Measurements from ENCODE around the gene LANCL2.
"Not testable (repeated sequence)": the region's sequence is repeated elsewhere in the genome, so short reads cannot be mapped to it uniquely, and the experiment has no call there.

The LANCL2 gene, protein sequence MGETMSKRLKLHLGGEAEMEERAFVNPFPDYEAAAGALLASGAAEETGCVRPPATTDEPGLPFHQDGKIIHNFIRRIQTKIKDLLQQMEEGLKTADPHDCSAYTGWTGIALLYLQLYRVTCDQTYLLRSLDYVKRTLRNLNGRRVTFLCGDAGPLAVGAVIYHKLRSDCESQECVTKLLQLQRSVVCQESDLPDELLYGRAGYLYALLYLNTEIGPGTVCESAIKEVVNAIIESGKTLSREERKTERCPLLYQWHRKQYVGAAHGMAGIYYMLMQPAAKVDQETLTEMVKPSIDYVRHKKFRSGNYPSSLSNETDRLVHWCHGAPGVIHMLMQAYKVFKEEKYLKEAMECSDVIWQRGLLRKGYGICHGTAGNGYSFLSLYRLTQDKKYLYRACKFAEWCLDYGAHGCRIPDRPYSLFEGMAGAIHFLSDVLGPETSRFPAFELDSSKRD

DNA sequence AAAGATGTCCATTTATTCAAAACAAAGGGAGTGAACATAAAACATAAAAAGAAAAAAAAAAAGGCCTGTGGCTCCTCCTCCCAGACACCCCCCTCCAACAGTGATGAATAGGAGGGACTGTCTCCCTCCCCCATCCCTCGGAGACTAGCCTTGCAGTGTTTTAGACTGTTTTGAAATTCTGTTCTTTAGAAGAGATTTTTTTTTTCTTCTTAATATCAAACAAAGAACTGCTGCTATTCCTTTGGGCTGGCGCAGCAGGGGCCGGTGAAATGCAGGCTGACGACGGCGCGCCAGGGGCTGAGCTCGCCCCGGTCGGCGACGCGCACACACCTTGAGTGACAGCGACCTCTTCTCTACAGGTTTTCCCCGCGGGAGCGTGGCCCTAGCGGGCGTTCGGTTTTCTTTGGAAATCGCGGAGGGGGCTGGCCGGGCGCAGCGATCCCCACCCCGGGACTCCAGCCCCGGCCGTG, at the start of gene LANCL2:
Gene LANCL2, plus strand, starts transcription at position 133 of the 470 bp plus-strand sequence. CDS start 689 bp downstream, outside the sequence.
- DNase-seq (ENCODE audit: low read depth, low spot score), result no peak

DNA sequence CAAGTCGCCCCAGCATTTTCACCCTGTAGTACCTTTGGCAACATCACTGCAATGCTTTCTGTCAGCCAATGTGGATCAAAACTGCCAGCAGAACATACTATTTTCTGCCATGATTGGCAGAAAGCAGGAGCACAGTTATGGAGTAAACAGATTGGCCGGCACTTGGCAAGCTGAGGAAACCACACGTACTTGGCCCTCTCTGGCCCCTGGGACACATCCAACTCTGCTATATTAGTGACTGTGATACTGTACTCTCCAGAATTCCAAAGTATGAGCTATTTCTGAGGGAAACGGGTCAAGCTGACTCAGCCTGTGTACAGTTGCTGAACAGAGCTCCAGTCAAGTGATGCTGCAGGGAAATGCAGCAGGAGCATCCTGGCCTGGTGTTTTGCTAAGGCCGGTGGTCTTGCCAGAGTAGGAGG, 39.8 kb upstream of the LANCL2 start:
- DNase-seq (ENCODE audit: low read depth, low spot score), result no peak

DNA sequence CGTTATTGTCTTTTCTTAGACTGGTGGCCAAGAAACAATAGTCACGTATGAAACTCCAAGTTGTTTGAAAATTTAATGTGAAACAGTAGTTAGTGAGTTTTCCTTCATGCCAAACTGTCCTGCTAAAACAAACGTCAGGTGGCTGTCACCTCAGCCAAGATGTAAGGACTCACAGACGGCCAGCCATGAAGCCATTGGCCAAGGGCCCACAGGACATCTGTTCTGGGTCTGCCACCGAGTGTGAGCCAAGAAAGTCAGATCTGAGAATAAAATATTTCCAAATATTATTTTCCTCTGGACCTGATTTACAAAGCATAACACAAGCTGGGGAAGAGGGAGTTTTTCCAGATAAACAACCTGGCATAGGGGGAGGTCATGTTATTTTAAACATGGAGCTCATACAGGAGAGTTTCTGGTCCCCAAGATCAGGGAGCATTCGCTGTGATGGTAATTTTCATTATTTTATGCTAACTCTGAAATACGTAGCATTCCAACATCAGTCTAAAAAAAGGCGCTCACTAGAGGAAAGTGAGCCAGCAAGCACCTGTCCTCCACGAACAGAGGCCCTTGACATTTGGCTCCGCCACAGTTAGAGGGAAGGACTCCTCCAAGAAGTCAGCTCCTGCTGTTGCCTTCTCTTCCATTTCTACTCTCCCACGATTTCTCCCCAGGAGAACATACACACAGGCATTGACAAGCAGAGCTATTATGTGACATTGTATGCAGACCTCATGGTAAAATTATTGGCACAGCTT, 38.9 kb upstream of the LANCL2 start:
- no peak for DNase-seq (ENCODE audit: low read depth, low spot score)

DNA sequence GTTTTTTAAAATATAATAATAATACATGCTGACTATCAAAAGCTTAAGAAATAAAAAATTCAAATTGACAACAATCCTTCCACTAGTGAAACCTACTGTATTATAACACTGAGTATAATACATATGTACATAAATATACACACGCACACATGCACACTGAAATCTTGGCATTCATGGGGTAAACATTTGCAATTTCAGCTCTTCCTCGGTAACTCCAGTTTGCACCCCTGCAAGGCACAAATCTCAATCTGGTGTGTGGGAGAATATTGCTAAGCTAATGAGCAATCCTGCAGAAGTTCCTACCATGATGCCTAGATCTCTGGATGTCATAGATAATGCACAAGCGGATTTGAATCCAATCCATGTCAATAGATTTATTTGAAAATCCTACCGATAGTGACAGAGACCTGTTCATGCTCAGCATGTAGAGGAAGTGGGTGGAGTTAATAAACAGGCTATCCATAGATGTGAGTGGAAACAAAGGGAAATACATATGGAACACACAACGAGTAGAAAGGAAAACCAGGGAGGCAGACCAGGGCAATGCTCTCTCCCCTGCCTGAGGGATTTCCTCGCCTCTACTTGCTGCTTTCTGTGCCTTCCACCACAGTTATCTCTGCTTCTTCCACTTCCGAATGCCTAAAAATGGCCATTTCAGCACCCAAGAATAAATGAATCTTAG, 38.1 kb upstream of the LANCL2 start:
- DNase-seq (ENCODE audit: low read depth, low spot score), result no peak

DNA sequence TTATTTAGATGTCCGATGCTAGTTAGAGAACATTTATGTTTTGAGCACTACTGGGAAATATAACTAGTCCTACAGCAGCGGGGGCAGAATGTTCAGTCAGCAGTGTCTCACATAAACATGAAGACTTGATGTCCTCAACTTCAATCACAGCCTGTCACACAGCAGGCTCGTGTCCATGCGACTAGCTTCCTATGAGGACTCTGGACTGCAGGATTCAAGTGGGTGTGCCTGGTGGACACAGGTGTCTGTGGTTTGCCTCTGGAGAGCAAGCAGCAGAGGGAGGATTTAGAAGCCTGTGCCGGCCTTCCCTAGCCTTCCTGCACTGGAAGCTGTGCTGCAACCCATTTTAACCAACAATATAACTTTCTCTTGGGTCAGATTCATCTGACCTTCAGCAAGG, 30.0 kb upstream of the LANCL2 start:
- DNase-seq (ENCODE audit: low read depth, low spot score), result no peak

DNA sequence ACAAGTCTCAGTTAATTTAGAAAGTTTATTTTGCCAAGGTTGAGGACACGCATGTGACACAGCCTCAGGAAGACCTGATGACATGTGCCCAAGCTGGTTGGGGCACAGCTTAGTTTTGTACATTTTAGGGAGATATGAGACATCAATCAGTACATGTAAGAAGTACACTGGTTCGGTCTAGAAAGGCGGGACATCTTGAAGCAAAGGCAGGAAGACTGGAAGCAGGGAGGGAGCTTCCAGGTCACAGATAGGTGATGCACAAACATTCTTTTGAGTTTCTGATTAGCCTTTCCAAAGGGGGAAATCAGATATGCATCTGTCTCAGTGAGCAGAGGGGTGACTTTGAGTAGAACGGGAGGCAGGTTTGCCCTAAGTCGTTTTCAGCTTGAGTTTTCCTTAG, 29.4 kb upstream of the LANCL2 start:
- DNase-seq (ENCODE audit: low read depth, low spot score), result no peak

DNA sequence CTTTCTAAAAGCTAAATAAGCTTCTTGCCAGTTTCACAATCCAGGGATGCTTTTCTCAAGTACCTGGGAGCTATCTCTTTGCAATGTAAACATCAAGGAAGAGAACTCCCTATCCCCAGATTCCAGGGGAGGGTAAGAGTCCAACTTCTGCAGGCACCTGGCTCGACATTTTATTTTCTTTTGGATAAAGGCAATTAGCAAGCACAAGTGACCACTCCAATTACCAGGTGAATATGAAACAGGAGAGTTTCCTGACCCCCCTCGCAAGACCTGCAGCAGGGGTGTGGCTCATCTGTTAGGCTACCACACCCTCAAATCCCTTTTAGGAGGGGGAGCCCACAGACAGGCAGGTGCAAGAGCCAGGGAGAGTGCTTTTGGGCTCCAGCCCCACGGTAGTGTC, 28.6 kb upstream of the LANCL2 start:
- no peak for DNase-seq (ENCODE audit: low read depth, low spot score)

DNA sequence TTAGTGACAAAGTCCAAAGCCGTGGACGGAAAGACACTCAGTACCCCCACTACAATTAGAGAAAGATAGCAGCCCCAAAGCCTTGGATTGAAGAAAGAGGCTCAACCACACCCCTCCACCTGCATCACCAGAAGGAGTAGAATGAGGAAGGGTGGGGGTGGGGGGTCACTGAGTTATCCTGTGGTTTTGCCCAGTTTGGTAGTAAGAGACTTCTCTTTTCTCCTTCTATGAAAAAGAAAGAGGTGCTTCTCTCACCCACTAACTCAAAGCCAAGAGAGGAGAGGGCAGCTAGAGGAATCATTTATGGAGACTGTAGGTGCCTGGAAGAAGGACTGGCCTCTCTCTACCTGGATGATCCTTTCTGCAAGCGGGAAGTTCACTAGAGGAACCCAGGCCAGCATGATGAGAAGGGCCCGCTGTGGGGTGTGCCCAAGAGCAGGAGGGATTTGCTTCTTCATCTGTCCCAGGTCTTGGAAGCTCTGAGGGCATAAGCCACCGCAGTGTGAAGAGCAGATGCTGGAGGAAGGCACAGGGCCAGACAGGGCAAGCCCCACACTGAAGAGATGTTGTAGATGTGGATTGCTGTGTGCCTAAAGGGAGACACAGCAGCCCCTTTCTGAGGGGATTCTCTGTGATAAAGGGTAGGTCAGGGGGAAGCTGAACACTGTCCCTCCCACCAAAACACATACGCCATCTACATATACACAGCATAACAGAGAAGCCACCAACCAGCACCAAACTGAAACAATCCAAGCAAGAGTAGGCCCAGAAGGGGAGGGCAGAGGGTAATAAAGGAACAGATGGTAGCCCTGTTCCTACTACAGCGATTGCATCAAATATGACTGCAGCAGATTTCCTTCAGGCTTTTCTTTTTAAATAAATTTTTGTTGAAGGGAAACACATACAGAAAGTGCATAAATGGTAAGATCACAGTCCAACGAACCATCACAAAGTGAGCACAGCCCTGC, 25.8 kb upstream of the LANCL2 start:
- DNase-seq (ENCODE audit: low read depth, low spot score), result no peak

DNA sequence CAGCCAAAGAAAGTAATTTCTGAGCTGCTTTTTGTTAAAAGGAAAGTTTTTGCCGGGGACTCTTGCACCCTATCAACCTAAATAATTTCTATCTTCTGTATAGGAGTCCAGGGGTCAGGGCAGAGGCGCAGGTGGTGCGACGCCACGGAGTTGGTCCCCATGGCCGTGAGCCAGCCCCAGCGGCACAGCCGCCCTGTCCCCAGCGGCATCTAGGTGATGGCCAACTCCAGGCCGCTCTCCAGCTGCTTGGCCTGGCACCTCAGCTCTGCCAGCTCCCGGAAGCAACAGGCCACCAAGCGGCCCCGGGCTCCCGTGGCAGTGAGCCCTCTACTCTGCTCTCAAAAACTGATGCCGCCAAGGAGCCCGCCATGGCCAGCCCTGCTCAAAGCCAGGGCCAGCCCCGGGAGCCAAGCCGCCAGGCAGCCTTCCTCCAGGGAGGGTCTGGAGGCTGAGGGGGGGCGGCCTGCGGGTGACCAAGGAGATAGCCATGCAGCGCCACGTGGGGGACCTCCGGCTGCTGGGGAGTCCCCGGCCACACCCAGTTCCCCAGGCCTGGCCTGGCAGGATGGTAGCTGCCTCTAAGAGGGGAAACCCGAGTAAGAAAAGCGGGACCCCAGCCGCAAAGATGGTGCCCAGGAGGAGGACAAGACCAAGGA, 22.8 kb upstream of the LANCL2 start:
- no peak for DNase-seq (ENCODE audit: low read depth, low spot score)

DNA sequence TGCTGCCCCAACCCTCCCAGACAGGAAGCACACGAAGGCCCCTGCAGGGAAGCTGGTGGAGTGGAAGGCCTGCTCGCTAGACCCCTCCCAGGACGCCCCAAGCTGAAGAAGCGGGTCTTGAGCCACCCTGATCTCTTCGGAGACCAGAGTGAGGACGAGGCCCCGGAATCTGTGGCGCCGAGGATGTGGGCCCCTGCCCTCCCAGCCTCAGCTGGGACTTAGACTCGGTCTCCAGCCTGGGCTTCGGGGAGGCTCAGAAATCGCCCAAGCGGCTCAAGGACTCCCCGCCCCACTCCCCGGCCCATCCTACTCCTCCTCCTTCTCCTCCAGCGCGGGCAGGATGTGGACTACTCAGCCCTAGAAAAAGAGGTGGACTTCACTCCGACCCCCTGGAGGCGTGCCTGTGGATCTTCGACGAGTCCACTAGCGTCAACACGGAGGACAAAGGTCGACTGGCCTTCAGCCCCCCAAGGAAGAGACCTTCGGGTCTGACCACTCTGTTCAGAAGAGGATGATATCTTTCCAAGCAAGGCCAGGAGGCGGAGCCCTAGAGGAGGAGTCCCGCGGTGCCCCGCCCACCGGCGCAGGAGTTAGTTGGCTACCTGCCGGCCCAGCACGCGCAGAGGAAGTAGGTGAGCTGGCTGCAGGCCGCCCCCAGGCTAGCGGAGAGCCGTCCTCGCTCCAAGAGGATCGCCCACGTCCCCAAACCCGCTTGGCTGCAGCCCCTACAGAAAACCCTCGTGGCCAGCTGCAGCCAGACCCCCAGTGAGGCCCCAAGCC, 21.9 kb upstream of the LANCL2 start:
- no peak for DNase-seq (ENCODE audit: low read depth, low spot score)

DNA sequence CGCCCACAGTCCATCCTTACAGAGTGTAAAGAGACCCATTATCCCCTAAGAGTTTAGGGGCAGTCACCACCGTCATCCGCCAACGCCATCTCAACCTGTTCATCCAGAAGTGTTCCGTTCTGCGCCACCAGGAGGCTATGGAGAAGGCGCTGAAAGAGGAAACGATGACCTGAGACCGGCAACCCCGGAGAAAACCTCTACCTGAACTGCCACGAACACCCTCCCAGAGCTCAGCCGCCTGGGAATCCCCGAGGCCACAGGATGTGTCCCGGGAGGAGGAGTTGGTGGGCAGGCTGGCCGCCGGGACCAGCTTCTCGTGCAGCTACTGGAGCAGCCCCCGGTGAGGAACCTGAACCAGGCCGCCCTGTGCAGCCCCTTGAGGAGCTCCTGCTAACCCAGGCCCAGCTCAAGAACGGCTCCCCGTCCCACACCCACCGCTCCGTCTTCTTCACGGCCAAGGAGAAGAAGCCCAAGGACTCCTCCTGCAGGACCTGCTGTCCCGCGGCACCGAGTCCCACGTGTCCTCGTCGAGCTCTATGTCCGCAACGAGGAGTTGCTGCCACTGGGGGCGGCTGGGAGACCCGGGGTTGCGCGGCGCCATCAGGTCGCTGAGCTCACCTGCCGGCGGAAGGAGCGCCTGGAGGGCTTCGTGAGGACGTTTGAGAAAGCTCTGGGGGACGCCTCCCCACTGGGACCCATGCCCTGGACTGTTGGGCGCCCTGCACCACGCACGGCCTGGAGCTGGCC, 21.1 kb upstream of the LANCL2 start:
- DNase-seq (ENCODE audit: low read depth, low spot score), result no peak

DNA sequence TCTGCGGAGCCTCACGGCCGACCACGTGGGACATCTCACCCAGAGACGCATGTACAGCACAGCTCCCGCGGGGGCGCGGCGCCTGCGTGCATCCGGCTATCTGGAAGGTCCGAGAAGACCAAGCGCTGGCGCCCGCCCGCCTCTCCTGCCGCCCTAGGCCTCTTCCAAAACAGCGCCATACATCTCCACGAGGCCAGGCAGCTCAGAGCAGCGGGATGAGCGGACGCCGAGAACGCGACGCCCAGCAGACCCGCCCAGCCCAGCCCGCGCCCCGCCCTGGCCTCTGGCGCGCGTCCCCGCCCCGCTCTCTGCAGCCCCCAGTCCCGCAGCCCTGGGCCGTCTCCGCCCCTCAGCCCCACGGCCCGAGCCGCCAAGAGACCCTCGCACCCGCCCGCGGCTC, 20.3 kb upstream of the LANCL2 start:
- DNase-seq (ENCODE audit: low read depth, low spot score), result no peak

DNA sequence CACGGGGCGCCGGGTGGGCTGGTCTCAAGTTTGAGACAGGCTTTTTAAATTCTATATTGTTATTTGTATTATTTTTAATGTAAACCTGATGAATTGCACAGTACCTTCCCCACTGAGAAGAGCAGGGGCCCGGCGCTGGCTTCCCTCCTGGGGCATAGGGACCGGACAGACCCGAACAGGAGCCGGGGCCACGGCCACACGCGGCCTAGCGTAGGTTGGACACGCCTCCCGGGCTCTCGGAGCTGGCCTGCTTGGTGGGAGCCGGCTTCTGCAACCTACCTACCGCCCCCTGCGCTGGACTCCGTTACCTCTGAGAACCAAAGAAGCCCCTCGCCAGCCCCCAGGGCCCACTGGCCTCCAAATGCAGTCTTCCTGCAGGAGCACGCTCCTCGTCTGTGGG, 19.8 kb upstream of the LANCL2 start:
- no peak for DNase-seq (ENCODE audit: low read depth, low spot score)

DNA sequence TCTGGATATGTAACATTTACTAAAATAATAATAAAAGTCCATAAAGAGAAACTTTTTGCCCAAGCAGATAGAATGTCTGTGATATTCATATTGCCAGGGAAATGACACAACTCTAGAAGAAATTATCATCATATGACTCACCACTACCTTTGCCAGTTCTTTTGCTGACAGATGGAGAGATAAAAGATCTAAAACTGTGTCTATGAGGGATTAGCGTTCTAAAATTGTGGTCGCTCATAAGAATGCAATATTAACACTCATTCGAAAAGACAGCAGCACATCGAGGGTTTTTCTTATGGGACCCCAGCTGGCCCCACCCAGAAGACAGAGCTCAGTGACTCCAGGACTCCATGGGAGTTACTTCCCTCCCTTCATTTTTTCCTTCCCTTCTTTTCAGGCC, 16.6 kb upstream of the LANCL2 start:
- DNase-seq (ENCODE audit: low read depth, low spot score), result no peak

DNA sequence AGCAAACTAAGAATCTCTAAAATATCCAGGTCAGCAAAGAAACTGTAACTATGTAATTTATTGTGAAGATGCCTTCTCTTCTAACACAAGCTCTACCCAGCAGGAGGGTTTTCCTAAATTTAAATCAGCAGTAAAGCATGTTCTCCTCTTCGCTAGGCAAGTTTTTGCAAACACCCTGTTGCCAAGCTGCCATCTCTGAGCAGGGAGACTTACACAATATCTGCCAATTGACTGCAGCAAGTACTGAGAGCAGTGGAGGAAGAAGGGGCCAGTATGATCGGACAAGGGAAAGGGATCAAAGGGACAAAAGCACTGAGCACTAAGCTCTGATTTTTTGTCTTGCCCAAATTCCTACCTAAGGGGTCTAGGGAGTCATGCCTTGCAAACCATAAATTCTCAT, 16.0 kb upstream of the LANCL2 start:
- DNase-seq (ENCODE audit: low read depth, low spot score), result no peak

DNA sequence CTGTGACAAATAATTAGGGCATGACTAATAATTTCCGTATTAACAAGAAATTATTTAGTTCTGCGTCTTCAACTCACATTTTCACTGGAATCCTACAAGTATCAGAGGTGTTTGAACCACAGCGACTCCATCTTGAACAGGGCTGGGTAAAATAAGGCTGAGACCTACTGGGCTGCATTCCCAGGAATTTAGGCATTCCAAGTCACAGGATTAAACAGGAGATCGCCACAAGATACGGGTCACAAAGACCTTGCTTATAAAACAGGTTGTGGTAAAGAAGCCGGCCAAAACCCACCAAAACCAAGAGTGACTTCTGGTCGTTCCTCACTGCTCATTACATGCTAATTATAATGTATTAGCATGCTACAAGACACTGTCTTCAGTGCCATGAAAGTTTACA, 14.9 kb upstream of the LANCL2 start:
- DNase-seq (ENCODE audit: low read depth, low spot score), result no peak

DNA sequence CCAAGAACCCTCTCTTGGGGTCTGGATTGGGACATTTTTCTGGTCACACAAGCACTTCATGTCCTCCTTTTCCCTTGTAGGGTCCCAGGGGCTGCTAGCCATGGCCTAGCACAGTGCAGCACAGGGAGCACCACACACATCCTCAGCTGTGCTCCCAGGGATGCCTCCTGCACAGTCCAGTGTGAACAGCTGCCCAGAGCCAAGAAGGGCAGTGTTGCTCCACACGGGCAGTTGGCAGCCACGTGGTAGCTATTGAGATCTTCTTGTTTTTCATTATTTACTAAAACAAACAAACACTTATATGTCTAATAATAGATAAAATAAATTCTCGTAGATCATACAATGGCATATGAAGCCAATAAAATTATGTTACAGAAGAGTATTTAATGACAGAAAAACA, 13.9 kb upstream of the LANCL2 start:
- no peak for DNase-seq (ENCODE audit: low read depth, low spot score)

DNA sequence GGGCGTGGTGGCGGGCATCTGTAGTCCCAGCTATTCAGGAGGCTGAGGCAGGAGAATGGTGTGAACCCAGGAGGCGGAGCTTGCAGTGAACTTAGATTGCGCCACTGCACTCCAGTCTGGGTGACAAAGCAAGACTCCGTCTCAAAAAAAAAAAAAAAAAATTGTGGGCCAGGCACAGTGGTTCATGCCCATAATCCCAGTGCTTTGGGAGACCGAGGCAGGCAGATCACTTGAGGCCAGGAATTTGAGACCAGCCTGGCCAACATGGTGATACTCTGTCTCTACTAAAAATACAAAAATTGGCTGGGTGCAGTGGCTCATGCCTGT, 12.2 kb upstream of the LANCL2 start:
- DNase-seq (ENCODE audit: low read depth, low spot score), result not testable (repeated sequence)

DNA sequence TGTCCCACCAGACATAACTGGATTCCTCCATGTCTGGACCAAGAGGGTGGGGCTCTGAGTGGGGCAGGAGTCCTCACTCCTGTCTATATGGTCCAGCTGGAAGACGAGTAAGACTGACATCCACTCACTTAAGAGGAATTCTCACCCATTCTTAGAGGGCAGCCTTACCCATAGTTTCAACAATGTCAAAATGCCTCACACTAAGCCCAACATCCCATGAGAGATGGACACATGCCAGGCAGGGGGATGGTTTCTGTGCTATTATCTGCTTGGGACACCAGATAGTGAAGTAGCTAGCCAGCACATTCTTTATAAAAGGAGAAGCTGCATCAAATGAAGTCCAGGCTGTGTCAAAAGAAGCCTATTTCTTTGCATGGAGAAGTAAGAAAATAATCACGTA, 4.7 kb upstream of the LANCL2 start:
- DNase-seq (ENCODE audit: low read depth, low spot score), result no peak

Data from iPS DF 19.7 (cell line).